ENCODE measurements around the gene SP140L.
"Not testable (repeated sequence)": the region's sequence is repeated elsewhere in the genome, so short reads cannot be mapped to it uniquely, and the experiment has no call there.

The SP140L gene

DNA sequence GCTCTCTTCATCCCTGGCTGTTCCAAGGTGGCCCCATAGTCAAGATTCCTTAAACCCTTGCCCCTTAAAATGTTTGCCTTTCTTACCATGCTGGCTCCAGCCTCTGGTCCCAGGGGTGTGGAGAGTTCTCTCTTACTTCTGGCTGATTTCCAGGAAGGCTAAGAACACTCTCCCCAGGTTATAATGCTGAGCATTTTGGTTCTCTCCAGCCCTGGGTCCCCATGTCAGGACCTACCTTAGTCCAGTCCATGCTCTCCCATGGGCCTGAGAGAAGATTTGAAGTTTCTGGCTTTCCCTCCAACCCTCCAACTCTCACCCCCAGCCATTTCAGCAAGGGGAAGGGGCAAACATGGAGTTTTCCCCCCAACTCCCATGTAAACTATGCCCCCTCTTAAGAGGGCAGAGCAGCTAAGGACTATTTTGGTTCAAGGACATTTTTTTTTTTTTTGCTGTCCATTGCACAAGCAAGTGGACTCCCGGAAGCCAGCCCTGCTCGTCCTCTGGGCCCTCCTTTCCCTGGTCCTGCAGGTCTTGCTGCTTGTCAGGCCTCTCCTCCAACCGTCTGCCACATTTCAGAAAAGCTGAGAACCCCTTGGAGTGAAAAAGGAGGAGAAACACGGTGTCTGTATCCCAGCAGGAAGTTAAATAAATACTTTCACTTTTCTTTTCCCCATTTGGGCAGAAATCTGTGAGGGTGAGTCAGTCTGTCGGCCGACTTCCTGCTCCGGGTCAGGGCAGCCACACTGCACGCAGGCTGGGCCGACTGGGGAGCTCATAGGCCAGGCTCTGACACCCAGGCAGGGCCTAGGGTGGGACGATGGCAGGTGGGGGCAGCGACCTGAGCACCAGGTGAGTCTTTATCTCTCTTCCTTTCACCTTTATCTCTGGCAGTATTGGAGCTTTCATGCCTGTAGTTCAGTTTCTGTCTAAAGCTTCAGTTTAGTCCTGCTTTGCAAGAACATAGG is at the start of gene SP140L:
Gene SP140L (plus strand): TSS at position 741 of the 965 bp plus-strand sequence. CDS start 77 bp downstream, at position 818.
- DNase-seq, result no peak

DNA sequence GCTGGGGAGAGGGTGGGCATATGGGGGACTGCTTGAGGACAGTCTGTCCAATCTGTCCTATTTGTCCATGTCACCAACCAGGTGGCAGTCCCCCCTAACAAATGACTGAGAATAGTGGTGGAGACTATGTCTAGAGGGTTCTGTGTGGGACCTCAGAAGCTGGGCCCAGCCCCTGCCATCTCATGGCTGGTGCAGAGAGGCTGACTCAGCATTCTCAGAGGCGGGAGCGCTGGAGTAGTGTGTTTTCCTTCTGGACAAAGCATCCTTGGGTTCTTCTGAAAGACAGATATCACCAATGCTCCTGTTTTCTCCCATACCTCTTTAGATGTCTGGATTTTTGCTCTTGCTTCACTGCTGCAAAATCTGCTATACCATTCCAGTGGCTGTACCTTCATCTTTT is 44.1 kb upstream of the SP140L start:
- DNase-seq, result no peak

DNA sequence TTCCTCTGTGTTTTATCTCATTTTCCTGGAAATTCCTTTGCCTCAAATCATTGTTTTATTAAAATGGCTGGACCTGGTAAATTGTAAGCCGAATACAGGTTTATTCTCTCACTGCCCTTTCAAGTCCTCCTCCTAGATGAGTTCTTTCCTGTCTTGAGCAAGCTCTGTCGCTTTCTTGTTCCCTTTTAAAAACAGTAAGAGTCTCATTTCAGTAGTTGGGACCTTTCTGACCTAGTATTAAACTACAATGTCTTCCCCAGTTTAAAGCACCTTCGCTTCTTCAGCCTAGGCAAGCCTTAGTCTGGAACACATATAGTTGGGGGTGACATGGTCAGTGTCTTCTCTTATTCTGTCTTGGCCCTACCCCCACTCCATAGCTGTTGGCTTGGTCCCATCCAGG is 40.9 kb upstream of the SP140L start:
- DNase-seq, result no peak

DNA sequence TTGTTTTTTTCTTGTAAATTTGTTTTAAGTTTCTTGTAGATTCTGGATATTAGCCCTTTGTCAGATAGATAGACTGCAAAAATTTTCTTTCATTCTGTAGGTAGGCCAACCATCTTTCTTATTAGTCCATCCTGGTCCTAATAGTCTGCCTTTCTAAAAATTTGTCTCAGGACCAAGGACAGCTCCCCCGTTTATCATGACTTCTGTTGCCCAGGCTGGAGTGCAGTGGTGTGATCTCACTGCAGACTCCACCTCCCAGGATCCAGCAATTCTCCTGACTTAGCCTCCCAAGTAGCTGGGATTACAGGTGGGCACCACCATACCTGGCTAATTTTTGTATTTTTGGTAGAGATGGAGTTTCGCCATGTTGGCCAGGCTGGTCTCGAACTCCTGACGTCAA is 37.7 kb upstream of the SP140L start:
- not testable (repeated sequence) for DNase-seq

DNA sequence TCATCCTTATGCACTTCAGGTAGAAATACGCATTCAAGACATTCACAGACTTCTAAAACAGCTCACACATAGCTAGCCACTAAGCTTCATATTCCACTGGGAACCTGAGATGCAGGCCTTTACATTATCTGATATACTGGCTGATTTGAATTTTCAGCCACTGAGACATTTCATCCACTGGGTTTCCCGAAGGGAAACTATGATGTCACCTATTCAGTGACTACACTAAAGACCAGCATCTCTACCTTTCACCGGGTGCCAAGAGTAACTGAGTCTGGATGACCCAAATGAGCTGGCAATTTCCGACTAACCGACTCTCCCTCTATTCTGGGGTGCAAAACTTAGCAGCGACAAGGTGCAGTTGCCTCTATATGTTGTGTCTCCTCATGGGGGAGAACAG is 31.8 kb upstream of the SP140L start:
- no peak for DNase-seq

DNA sequence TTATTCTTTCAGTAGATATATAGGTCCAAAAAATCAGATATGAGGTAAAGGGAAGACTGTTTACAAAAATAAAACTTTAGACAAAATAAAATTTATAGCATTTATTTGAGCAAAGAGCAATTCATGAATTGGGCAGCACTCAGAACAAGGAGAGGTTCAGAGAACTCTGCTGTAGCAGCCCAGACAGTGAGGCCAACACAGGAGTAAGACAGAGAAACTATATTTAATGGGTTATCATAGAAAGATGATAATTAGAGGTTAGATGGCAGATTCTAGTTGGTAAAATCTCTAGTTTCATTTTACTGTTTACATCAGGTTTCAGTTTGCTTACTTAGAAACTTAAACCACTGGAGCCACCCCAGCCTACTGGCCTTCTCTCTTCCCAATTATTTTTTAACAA is 30.1 kb upstream of the SP140L start:
- DNase-seq, result no peak

DNA sequence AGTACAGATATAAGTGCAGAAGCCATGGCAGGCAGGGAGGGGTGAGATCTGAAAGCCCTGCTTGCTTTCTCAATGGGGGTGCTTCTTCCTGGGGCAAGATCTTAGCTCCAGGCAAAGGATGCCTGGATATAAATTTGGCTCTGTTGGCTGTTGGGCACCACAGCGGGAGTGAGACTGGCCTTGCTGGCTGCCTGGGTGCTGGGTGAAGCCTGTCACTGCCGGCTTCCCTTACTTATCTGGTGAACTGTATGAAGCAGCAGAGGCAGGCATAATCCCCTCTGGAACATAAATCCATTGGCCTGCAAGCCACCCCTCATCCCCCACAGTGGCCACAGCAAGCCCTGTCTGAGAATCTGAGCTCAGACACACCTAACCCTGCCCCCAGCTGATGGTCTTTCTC is 27.4 kb upstream of the SP140L start:
- no peak for DNase-seq

DNA sequence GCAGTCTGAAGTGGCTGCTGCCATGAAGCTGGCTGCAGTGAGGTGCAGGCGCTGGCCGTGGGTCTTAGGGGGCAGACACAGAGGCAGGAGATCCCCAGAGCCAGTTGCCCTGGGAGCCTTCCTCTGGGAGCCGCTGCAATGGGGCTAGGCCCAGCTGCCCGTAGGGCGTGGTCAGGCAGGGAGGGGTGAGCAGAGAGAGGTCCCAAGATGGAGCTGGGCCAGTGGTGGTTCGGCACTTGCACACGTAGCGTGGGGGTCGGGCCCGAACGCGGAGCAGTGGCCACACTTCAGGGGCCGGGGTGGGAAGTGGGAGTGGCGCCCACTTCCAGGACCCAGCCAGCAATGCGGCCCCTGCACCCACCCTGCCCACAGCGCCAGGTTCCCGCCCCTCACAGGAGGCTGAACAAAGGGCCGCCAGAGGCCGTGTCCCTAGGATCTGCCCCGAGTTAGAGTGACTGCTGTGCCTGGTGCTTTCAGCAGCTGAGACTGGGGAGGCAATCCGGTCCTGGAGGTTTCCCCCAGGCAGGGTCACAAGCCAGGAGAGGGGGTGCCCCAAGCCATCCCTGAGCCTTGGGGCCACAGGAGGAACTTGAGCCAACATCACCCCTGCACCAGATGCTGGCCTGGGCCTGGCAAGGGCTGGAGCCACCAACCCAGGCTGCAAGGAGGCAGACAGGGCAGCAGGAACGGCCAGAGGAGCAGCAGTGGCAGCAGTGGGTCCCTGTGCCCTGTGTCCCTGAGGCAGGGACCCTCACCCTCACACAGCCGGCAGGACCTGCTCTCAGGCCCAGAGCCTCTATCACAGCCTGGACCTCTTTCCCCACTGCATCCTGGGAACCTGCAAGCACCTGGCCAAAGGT is 21.3 kb upstream of the SP140L start:
- no peak for DNase-seq

DNA sequence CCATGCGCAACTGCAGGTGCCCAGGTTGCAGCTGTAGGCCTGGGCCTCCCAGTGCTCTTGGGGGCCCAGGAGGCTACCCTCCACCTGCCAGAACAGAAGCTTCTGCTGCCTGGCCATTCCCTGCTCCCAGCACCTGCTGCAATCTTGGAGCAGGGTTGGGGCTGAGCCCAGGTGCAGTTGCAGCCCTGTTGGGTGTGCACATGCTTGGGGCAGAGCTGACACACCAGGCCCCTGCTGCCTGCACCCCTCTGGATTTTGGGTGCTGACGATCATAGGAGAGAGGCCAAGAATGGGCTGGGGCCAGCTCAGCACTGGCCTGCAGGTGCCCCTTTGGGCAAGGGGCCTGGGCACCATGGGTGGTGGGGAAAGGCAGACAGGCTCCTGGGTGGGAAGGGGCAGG is 20.5 kb upstream of the SP140L start:
- no peak for DNase-seq

DNA sequence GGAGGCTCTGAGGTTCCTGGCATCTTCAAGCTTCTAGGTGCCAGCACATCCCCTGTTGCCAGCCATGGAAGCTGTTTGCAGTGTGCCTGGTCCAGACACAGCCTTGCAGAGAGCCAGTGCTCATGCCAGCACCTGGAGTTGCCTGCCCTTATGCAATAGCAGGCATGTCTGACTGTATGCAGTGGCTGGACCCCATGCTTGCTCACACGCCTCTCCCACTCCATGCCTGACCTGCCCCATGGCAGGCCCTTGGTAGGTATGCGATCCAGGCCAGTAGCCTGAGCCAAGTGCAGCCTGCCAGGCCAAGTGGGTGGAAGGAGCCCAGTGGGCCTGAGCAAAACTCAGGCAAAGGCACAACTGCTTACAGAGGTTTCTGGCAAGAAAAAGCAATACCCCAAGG is 19.5 kb upstream of the SP140L start:
- DNase-seq, result no peak

DNA sequence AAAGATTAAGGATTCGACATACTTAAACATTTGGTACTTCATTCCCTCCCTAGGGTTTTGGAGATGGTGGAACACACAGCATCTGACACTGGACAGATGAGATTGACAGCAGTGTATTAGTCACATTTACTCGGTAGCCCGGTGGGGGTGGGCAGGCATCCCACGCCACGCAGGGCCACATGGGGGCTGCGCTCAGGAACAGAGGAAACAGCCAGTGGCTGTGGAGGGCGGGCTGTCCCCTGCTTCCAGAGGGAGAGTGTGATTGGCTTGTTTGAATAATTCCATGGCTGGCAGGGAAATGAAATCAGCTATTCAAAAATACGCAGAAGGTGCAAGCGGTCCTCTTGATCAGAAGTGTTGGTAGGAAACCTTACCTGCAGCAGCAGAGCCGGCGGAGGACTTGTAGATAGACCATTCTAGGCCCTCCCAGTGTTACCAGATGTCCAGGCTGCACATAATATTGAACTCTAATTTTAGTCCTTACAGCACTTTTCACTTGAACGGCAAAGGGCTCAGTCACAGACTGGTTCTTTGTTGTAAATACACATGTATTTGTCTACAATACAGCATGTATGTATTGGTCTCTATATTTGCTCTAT is 18.5 kb upstream of the SP140L start:
- no peak for DNase-seq

DNA sequence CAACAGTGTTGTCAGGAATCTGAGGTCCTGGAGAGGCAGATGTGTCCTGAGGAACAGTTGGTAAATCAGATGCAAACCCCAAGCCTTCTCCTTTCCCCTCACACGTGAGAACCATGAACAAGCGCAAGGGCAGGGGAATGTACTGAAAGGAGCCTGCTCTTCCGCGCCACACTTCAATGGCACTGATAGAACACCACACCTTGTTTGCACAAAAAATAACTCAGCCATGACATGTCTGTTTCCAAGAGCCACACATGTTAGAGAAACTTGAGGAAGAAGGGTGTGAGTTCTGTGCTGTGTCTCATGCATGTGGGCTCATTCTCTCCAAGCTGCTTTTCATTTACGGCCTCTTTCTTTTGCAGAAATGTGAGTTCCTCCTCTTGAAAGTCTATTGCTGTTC is 16.2 kb upstream of the SP140L start:
- DNase-seq, result not testable (repeated sequence)

DNA sequence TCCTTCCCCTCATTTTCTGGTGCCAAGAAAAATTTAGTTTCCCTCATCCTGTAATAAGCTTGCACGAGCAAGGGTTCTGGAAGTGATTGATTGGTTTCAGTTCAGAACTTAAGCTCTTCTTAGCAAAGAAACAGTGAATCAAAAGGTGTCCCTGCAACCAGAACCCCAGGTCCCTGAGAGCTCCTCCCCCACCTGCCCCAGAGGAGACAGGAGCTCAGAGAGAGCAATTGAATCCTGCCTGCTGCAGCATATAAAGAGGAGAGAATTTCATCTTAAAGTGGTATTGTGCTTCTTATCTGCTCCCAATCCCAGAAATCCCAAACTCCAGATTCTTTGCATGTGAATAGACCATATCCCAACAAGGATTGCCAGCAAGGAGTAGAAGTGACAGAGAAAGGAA is 15.4 kb upstream of the SP140L start:
- DNase-seq, result not testable (repeated sequence)

DNA sequence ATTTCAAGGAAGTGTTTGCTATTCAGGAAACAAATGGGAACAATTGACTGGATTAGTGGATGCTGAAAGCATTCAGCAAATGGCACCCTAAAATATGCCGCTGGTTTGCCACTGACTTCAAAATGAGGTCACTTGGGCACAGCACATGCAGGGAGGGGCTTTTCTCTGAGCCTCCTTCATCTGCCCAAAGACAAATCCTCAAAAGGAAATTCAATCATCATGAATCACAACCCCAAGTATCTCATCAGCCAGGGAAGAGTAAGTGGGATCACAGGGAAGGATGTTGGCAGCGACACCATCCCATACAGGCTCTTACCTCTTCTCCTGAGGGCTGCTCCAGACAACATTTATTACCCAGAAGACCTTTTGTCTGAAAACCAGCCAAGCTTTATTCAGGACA is 14.4 kb upstream of the SP140L start:
- no peak for DNase-seq

DNA sequence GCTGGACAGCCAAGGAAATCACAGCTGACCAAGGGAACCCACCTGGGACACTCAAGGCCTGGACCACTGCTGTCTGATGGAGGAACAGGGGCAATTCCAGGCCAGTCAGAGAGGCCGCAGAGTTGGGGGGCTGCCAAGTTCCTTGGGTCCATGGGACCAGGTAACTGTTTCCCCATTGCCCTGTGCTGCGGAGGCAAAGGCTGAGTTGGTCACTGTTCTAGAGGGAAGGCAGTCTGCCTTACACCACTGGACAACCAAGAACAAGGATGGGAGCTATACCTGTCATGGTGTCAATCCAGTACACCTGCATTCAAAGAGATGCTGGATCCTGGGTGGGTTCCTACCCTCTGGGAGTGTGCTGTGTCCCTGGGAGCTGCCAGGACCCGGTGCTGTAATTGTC is 9.6 kb upstream of the SP140L start:
- no peak for DNase-seq

DNA sequence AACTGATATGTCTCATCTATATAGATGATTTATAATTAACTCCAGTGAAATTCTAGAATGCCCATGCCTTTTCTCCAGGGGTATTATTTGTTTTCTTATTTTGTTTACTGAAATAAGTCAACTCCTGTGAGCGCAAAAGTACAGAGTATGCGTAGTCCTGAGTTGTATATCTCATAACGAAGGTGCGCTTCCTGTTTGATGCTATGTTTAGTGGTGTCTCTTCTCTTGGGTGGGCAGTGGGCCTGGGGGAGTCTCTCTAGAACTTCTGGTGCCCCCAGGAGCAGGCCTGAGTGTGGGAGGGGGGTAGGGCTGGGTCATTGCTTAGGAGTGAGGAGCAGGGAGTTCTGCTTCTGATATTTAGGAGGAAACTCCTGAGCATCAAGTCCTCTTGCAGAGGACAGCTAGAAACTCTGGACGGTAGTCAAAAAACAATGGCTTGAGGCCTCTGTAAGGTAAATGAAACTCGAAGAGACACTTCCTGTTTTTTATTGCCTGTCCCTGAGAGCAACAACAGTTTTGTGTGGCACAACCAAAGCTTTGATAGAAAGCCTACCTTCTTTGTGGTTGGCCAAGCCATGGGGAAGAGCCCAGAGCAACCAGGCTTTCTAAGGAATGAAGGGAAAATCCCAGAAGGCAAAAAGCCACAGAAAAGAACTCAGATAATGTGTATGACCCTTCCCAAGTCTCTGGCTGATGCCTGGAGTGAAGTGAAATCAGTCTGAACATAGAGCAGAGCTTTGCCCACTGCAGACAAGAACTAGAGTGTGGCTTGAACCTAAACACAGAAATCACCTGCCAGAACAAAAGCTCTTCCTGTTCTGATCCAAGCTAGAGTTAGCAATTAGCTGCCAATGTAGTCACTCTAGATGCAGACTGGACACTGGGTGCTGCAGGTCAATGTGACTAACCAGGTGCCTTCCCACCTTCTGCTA is 8.5 kb upstream of the SP140L start:
- no peak for DNase-seq

DNA sequence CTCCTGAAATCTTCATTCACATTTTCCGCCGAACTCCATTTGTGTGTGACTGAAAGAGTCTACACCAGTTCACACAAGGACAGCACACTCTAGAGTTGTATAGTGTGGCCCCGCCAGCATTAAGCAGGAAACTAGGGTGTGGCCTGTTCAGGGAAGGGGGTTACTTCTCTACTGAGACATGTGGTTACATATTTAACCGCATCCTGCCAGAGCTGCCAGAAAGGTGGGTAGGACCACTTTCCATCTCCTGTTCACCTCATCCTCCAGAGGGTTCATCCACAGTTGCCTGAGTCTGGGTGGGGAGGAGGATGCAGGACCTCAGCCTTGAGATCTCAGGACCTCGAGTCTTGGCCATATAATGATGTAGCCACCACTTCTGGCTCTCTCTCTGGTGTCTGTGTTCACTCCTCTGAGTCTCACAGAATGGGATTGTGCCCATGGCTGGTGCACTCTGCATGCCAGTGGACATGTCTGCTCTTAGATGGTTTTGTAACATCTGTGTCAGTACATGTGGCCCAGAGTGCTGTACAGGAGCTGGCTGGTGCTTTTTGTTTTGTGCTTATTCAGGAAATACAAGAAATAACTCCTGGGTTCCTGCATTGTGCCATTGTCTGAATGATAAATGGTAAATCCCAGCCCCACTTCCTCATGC is 7.7 kb upstream of the SP140L start:
- DNase-seq, result no peak

DNA sequence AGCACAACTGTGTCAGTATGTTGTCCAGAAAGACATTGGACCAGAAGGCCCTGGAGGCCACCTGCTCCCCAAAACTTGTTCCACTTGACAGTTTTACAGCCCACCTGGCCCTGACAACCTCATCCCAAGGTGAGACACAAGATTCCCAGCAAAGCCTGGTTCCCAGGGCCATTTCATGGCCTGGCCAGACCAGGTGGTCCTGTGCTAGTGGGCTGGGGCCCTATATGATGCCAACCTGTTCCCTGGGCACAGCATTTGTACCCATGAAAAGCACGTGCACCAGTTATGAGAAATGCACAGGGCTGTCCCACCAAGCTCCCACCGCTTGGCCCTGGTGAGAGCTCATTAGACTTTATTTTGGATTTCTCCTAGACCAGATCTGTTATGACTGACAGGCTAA is 6.0 kb upstream of the SP140L start:
- DNase-seq, result no peak

DNA sequence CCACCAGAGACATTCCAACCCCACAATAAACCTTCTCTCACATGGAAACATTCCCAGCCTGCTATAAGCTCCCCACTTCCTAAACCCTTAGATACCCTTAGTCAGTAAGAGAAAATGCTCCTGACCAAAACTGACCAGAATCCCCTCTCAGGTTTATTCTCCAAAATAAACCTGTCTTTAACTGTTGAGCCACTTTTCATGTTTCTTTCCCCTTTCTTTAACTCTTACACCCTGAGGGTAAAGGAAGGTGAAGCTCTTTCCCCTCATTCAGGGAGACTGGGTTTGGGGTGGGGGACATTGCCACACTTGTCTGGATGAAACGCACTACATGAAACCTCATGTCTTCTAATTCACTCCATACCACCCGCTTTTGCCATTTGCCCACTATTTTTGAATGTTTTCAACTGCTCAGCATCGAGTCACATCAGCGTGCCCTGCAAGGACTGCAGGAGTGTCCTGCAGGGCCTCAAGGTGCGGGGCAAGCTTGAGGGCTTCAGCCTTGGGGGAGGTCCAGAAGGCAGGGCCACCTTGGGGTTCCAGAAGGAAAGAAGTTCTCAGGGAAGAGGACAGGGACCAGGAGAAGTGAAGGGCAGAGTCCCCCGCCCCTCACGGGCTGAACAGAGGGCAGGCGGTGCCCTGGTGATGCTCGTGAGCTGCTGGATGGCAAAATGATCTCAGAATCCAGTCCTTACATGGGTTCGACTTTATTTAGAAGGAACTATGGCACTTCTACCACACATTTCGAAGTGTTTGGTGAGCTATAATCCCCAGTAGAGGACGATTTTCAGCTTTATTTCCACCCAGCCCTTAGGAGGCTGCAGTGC is 4.2 kb upstream of the SP140L start:
- DNase-seq, result no peak

DNA sequence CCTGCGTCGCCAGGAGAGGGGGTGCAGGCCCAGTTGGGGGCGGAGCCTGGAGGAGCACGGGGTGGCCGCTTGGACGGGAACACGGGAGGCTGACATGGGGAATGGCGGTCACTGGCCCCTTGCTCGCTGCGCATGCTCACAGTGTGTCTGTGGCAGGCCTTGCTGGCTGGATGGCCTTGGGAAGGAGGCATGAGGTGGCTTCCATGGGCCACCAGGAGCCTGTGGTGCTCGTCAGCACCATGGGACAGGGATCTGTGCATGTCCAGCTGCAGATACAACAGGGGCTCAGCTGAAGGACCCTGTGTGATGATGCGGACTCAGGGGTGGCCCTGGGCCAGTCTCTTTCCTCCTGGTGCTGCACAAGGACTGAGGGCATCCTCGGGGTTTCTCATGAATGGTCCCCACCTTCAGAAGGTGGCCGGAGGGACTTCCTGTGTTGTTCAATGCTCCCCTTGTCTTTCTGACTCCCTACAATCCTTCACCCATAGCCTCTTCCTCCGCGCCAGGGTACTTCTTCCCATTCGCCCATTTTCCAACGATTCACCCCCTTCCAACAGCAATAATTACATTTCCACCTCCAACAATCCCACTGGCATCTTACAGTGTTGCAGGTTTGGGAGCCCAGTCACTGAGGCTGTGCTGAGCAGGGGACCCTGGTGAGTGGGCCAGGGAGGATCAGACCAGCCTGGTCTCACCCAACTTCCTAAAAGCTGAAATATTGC is 3.4 kb upstream of the SP140L start:
- no peak for DNase-seq
